HG03060 (cell line): ENCODE data around the gene CHTF18.

Source experiments
- ATAC-seq: cut with Tn5 transposase; IDR thresholded peaks from one replicate; pipeline ENCODE4 v1.9.1; 2021; ENCODE audit warnings: low read depth, moderate number of reproducible peaks; ENCODE audit not compliant: unreplicated experiment

CHTF18 gene

GRCh38 chr16:760065-760464 is 28.4 kb upstream of the CHTF18 start:
- ATAC-seq, result no peak

- ATAC-seq, result no peak
These were observed 27.7 kb upstream of the CHTF18 start, which contains the start of gene MSLN for GRCh38 chr16:760545-761343. Gene MSLN (plus strand): TSS chr16:760734. CDS start chr16:762681, 1,947 bp downstream.

GRCh38 chr16:761625-762513 is 26.6 kb upstream of the CHTF18 start:
- no peak for ATAC-seq

GRCh38 chr16:762595-763268 is 25.7 kb upstream of the CHTF18 start:
- ATAC-seq, result no peak

GRCh38 chr16:763369-764183 is 24.8 kb upstream of the CHTF18 start:
- no peak for ATAC-seq

GRCh38 chr16:764184-764750 is 24.2 kb upstream of the CHTF18 start:
- no peak for ATAC-seq

- ATAC-seq, result no peak
These were observed 23.5 kb upstream of the CHTF18 start for GRCh38 chr16:764848-765487.

- ATAC-seq, result no peak
These were observed 22.9 kb upstream of the CHTF18 start for GRCh38 chr16:765488-765865.

- ATAC-seq, result no peak
These were observed 22.2 kb upstream of the CHTF18 start for GRCh38 chr16:766008-766819.

GRCh38 chr16:766820-767640 is 21.4 kb upstream of the CHTF18 start:
- no peak for ATAC-seq

- no peak for ATAC-seq
These were observed 20.6 kb upstream of the CHTF18 start for GRCh38 chr16:767743-768235.

GRCh38 chr16:768428-768827 is 20.0 kb upstream of the CHTF18 start:
- no peak for ATAC-seq

- no peak for ATAC-seq
These were observed 19.1 kb upstream of the CHTF18 start for GRCh38 chr16:769184-769784.

- ATAC-seq, result no peak
These were observed 18.5 kb upstream of the CHTF18 start for GRCh38 chr16:769934-770333.

GRCh38 chr16:770411-770810 is 18.0 kb upstream of the CHTF18 start:
- ATAC-seq, result no peak

- no peak for ATAC-seq
These were observed 15.5 kb upstream of the CHTF18 start for GRCh38 chr16:772959-773358.
